ENCODE measurements around the gene PGRMC2. TPM values are rescaled to one million over a fixed set of nuclear protein-coding genes. Genes with fewer than 3 reads are reported as not detected.

The PGRMC2 gene
- total RNA-seq, 1 experiment from 2014 or later = 77.6 TPM

DNA sequence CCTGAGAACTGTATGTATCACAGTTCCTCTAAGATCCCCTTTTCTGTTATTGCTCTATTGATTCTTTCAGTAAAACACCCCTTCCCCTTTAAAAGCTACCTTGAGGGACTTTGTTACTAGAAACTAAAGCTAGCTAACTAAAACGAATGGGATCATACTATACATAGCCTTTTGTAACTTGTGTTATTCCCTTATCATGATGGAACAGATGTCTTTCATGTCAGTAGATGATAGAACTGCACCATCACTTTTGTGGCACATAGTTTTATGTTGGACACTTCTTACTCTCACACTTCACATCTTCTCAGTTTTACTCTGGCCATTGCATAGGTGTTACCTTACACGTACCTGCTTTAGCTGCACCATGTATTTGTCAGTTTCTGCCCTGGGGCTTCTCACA lies 46.6 kb upstream of the PGRMC2 start:
- no peaks in the 10 kb centered on the region for H3K4me1 Mint-ChIP-seq
- H3K36me3 Mint-ChIP-seq (ENCODE audit: insufficient read depth in 1 of 3, low read depth in 3 of 3) = no peaks in the 10 kb centered on the region
- TF ChIP-seq, protein P1, sequence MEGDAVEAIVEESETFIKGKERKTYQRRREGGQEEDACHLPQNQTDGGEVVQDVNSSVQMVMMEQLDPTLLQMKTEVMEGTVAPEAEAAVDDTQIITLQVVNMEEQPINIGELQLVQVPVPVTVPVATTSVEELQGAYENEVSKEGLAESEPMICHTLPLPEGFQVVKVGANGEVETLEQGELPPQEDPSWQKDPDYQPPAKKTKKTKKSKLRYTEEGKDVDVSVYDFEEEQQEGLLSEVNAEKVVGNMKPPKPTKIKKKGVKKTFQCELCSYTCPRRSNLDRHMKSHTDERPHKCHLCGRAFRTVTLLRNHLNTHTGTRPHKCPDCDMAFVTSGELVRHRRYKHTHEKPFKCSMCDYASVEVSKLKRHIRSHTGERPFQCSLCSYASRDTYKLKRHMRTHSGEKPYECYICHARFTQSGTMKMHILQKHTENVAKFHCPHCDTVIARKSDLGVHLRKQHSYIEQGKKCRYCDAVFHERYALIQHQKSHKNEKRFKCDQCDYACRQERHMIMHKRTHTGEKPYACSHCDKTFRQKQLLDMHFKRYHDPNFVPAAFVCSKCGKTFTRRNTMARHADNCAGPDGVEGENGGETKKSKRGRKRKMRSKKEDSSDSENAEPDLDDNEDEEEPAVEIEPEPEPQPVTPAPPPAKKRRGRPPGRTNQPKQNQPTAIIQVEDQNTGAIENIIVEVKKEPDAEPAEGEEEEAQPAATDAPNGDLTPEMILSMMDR (conservative IDR thresholded peaks at IDR 0.05) = no peak

More for the DNA sequence above, 46.6 kb upstream of the PGRMC2 start:
- no peak overlapping the region for H3T11ph ChIP-seq (ENCODE audit: low read length)
- no peak overlapping the region for H2BK5ac ChIP-seq (ENCODE audit: insufficient read length, low read length)
- H2AK5ac ChIP-seq (ENCODE audit: insufficient read length, low read length) = no peak overlapping the region
- H4K20me1 ChIP-seq (ENCODE audit: control insufficient read depth, insufficient read depth, insufficient read length) = no peaks in the 10 kb centered on the region
- H3K27me3 ChIP-seq (ENCODE audit: insufficient read depth, low read length) = no peaks in the 10 kb centered on the region
- no peak overlapping the region for H2BK12ac ChIP-seq (ENCODE audit: insufficient read length, low read depth, low read length)
- no peak overlapping the region for H2AFZ ChIP-seq (ENCODE audit: low read length)
- Mint-ChIP-seq H3K27me3 (ENCODE audit: low read depth) (no peaks in the 10 kb centered on the region), H3K4me3 (no peak overlapping the region), H3K9me3 (no peaks in the 10 kb centered on the region), H3K27ac (no peak overlapping the region)
- no peak for DNase-seq
- H3K79me2 ChIP-seq (ENCODE audit: insufficient read depth, low read length) = no peaks in the 10 kb centered on the region
- H3K18ac ChIP-seq (ENCODE audit: insufficient read length, low read depth, low read length) = no peak overlapping the region
- H4K8ac ChIP-seq (replicated peaks; ENCODE audit: insufficient read length, low read depth, low read length) = no peak overlapping the region
- H4K91ac ChIP-seq (ENCODE audit: insufficient read length, low read depth, low read length) = no peak overlapping the region
- H3K4me2 ChIP-seq (ENCODE audit: insufficient read depth, insufficient read length, low read length) = no peak overlapping the region
- no peak overlapping the region for H2BK120ac ChIP-seq (ENCODE audit: low read depth, low read length, poor library complexity, severe bottlenecking)
- H3K79me1 ChIP-seq (ENCODE audit: insufficient read depth, low read depth, low read length, poor library complexity, severe bottlenecking) = no peaks in the 10 kb centered on the region
- H2BK20ac ChIP-seq (ENCODE audit: low read depth, low read length, poor library complexity, severe bottlenecking) = no peak overlapping the region
- H3K9me3 ChIP-seq (ENCODE audit: control insufficient read depth, low read depth, low read length) = no peaks in the 10 kb centered on the region
- no peak overlapping the region for H3K56ac ChIP-seq (ENCODE audit: insufficient read length, low read depth, low read length)
- no peak overlapping the region for H3K4ac ChIP-seq (ENCODE audit: low read depth, low read length)
- no peaks in the 10 kb centered on the region for H3K23me2 ChIP-seq (ENCODE audit: insufficient read length, low read depth, low read length, poor library complexity, severe bottlenecking)
- no peak overlapping the region for H3K27ac ChIP-seq (ENCODE audit: insufficient read length, low read depth, low read length)
- no peaks in the 10 kb centered on the region for H3K4me1 ChIP-seq (ENCODE audit: insufficient read depth, low read length)
- H3K9ac ChIP-seq (ENCODE audit: extremely low read depth, insufficient read length, low read length) = no peak overlapping the region
- WGBS (ENCODE audit: extremely low coverage, insufficient read length, low lambda C conversion rate) = no CpG with 5 or more reads among the region's 2 CpGs
- H3K23ac ChIP-seq (ENCODE audit: insufficient read length, low read depth, low read length) = no peak overlapping the region
- no peak overlapping the region for H4K5ac ChIP-seq (ENCODE audit: insufficient read length, low read depth, low read length)
- H3K14ac ChIP-seq (ENCODE audit: insufficient read depth, low read length) = no peak overlapping the region
- H2BK15ac ChIP-seq (ENCODE audit: low read depth, low read length) = no peak overlapping the region
